ENCODE data around the gene NRIP2.

DNA sequence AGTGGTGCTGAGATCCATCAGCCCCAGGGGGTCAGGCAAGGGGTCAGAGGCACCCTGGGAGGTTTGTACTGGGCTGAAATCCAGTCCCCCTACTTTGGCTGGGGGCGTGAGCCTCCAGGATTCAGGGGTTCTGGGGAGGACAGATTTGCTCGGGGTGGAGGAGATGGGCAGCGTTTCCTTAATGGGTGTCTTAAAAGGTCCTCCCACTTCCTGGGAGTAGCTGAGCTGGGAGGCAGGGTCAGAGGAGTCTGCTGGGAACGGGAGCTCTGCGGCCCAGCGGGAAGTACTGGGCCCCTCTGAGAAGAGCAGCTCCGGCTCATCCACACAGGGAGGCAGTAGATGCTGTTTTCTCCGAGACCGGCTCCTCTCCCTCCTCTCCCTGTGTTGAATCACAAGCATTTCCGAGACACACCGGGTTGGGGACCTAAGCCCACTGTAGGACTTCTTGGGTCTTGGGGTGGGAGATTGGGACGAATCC, 24.1 kb upstream of the NRIP2 start:
- TF ChIP-seq CTCF (conservative IDR thresholded peaks at IDR 0.05; ENCODE audit: low read length), result no peak
- no peak for TF ChIP-seq EZH2phosphoT487 (IDR thresholded peaks at IDR 0.05; ENCODE audit: borderline replicate concordance, low read depth, low read length)
